ENCODE data around the gene UNC93B1.
"Not testable (repeated sequence)": the region's sequence is repeated elsewhere in the genome, so short reads cannot be mapped to it uniquely, and the experiment has no call there.

DNA sequence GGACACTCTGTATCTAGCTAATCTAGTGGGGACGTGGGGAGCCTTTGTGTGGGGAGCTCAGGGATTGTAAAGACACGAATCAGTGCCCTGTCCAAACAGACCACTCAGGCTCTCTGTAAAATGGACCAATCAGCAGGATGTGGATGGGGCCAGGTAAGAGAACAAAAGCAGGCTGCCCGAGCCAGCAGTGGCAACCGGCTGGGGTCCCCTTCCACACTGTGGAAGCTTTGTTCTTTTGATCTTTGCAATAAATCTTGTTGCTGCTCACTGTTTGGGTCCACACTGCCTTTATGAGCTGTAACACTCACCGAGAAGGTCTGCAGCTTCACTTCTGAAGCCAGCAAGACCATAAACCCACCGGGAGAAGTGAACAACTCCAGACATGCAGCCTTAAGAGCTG, 40.0 kb downstream of the UNC93B1 start:
- TF ChIP-seq, protein P1, sequence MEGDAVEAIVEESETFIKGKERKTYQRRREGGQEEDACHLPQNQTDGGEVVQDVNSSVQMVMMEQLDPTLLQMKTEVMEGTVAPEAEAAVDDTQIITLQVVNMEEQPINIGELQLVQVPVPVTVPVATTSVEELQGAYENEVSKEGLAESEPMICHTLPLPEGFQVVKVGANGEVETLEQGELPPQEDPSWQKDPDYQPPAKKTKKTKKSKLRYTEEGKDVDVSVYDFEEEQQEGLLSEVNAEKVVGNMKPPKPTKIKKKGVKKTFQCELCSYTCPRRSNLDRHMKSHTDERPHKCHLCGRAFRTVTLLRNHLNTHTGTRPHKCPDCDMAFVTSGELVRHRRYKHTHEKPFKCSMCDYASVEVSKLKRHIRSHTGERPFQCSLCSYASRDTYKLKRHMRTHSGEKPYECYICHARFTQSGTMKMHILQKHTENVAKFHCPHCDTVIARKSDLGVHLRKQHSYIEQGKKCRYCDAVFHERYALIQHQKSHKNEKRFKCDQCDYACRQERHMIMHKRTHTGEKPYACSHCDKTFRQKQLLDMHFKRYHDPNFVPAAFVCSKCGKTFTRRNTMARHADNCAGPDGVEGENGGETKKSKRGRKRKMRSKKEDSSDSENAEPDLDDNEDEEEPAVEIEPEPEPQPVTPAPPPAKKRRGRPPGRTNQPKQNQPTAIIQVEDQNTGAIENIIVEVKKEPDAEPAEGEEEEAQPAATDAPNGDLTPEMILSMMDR (optimal IDR thresholded peaks at IDR 0.05 in 1 of 3, IDR thresholded peaks at IDR 0.05 in 1 of 3, conservative IDR thresholded peaks at IDR 0.05 in 1 of 3; ENCODE audit: extremely low read depth in 1 of 3, insufficient read depth in 2 of 3, low read length in 3 of 3) = not testable (repeated sequence)
- TF ChIP-seq EZH2 (IDR thresholded peaks at IDR 0.05; ENCODE audit: low read length) = not testable (repeated sequence)

Data from keratinocyte (primary cell).